HAP-1 (cell line): ENCODE data around the gene CCDC33.

Experiments
- DNase-seq, 2 experiments: peaks; one replicate each; pipeline ENCODE4 v3.0.0-alpha.2; 2016 to 2020; ENCODE audit warnings: low spot score in 2 of 2
- H3K27me3 ChIP-seq: fragments of 250-450 bp; sonication (Bioruptor Pico); 2 replicates; pipeline ENCODE4 v1.5.1; 2020; ENCODE audit warnings: low read depth, mild to moderate bottlenecking, moderate library complexity
- H3K36me3 ChIP-seq: fragments of 250-450 bp; sonication (Bioruptor Pico); replicated peaks from 2 replicates; pipeline ENCODE4 v1.5.1; 2020; ENCODE audit warnings: mild to moderate bottlenecking
- H3K4me1 ChIP-seq: fragments of 250-450 bp; sonication (Bioruptor Pico); 2 replicates; pipeline ENCODE4 v1.5.1; 2020; ENCODE audit warnings: mild to moderate bottlenecking
- H3K4me3 ChIP-seq: fragments of 250-450 bp; sonication (Bioruptor Pico); 2 replicates; pipeline ENCODE4 v1.5.1; 2020; ENCODE audit warnings: mild to moderate bottlenecking, moderate library complexity
- H3K9me3 ChIP-seq: fragments of 250-450 bp; sonication (Bioruptor Pico); 2 replicates; pipeline ENCODE4 v1.5.1; 2020; ENCODE audit warnings: mild to moderate bottlenecking, moderate library complexity
- in situ Hi-C: fragments of 300-500 bp; cut with MboI; formaldehyde crosslinking; loops from 3 replicates; pipeline ENCODE4 v1.14.3; 2020; ENCODE audit warnings: low sequenced_read_pairs, inconsistent platforms, mixed read lengths

CCDC33 gene

DNA sequence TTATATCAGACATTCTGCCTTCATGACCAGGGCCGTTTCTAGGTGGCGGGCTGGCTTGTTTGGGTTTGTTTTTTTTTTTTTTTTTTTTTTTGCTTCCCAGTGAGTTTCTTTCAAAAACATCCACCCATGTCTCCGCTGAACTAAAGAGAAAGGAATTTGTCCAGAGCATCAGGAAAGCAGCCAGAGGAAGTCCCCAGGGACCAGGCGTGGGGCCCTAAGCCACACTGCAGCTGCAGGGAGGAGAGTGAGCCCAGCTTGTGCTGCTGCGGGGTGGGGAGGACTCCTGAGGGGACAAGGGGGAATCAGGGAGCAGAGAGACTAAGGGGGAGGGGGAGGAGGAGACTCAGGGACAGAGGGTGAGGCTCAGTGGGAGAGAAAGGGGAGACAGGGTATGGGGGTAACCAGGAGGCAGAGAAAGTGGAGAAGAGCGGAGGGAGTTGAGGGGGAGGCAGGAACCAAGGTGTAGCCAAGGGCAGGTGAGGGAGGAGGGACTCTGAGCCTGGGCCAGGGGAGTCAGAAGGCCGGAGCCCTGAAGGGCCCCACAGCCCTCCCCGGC lies 81.8 kb downstream of the CCDC33 start:
- Histone ChIP-seq H3K27me3 (no peaks in the 10 kb centered on the region), H3K4me1 (peaks cover 23% of the 10 kb centered on the region), H3K9me3 (no peaks in the 10 kb centered on the region), H3K36me3 (no peaks in the 10 kb centered on the region), H3K4me3 (no peak overlapping the region)
- peak; percentile 84 to 93 for DNase-seq
- in situ Hi-C loops, result no loop called here

DNA sequence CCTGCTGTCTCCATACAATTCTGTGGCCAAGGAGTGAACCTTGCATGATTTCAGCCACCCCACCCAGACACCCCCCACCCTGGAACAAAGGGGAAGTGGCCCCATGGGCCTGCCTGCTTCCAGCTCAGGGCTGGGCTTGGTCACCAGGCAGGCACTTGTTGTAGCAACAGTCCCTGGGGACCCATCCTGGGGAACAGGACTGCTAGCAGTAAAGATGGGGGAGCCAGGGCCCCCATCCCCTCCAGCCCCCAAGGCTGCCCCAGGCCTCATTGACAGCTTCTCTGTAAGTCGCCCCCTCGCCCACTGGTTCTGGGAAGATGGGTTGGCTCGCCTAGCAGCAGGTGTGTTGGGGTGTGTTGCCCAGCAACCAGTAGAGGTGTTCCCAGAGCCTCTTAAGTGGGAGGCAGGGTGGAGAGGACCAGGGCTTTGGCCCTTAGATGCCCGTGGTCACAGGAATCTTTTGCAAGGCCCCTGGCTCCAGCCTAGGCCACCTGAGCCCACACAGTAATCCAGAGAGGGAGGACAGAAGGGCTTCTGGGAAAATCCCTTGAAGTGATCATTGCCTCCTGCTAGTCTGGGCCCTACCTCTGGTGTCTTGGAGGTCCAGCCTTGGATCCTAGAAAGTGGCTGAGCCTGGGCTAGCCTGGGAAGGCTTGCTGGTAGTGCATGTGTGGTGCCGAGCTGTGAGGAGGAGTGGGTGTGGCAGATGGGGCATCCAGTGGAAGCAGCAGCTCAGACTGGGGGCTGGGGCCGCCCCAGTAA lies 82.4 kb downstream of the CCDC33 start:
- peak in 1 of 2 experiments; percentile 61 for DNase-seq
- H3K36me3 ChIP-seq, result no peaks in the 10 kb centered on the region
- peaks cover 23% of the 10 kb centered on the region for H3K4me1 ChIP-seq
- in situ Hi-C loops, result no loop called here
- H3K4me3 ChIP-seq, result no peak overlapping the region
- no peaks in the 10 kb centered on the region for H3K27me3 ChIP-seq
- H3K9me3 ChIP-seq, result no peaks in the 10 kb centered on the region

DNA sequence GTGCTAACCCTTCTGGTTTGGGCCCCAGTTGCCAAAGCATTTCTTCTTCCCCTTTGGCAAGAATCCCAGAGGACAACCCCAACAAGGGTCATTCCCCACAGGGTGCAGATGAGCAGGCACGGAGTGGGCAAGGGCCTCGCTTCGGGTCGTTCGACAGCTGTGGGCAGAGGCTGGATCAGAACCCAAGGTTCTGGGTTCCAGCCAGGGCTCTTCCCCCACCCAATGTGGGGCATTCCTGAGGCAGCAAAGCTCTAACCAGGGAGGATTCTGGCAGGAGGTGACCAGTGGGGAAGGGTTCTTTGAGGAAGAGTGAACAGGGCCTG lies 83.0 kb downstream of the CCDC33 start:
- DNase-seq, result no peak
- H3K36me3 ChIP-seq, result no peaks in the 10 kb centered on the region
- in situ Hi-C loops, result no loop called here
- no peaks in the 10 kb centered on the region for H3K27me3 ChIP-seq
- H3K4me3 ChIP-seq, result no peak overlapping the region
- H3K9me3 ChIP-seq, result no peaks in the 10 kb centered on the region
- H3K4me1 ChIP-seq, result peaks cover 23% of the 10 kb centered on the region

DNA sequence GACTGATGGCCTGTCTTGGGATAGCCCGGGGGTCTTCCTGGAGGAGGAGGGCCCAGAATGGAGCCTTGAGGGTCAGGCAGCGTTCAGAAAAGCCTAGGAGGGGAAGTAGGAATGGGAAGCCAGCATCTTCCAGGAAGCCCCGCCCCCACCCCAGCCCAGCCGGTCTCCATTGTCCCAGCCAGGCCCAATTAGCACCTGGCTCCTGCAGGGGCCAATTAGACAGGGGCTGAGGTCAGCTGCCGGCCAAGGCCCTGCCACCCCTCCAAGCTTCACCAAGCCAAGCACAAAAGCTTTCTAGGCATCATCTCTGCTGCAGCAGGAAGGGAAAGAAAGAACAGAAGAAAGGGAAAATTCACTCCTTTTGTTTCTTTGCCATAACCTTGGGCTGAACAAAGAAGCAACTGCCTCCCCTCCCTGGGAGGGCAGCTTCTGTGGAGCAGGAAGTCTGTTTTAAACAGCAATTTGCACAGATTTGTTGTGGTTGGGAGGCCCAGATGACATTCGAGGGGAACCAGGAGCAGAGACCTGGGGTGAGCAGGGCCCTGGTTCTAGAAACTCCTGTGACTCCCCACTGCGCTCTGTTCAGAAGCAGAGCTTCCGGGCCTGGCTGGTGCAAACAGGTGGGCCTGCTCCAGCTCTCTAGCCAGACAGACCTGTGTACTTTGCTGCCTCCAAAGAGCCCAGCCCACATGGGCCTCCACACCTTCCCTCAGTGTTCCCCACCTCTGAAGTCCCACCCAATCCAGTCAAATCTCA lies 83.6 kb downstream of the CCDC33 start:
- in situ Hi-C loops, result loop anchor here (10.0 kb wide), 3 partner anchors 355 to 1645 kb away; no protein-coding TSS in a partner anchor
- Histone ChIP-seq H3K27me3 (no peaks in the 10 kb centered on the region), H3K4me3 (no peak overlapping the region), H3K9me3 (no peaks in the 10 kb centered on the region), H3K4me1 (peaks cover 23% of the 10 kb centered on the region), H3K36me3 (no peaks in the 10 kb centered on the region)
- DNase-seq, result peak; percentile 80 to 84

GRCh38 chr15:74320352-74321247 lies 84.5 kb downstream of the CCDC33 start:
- H3K4me1 ChIP-seq, result peaks cover 23% of the 10 kb centered on the region
- H3K4me3 ChIP-seq, result no peak overlapping the region
- no peaks in the 10 kb centered on the region for H3K27me3 ChIP-seq
- DNase-seq, result peak; percentile 60 to 93
- no peaks in the 10 kb centered on the region for H3K36me3 ChIP-seq
- H3K9me3 ChIP-seq, result no peaks in the 10 kb centered on the region
- in situ Hi-C loops, result loop anchor here (10.0 kb wide), 3 partner anchors 356 to 1646 kb away; no protein-coding TSS in a partner anchor

DNA sequence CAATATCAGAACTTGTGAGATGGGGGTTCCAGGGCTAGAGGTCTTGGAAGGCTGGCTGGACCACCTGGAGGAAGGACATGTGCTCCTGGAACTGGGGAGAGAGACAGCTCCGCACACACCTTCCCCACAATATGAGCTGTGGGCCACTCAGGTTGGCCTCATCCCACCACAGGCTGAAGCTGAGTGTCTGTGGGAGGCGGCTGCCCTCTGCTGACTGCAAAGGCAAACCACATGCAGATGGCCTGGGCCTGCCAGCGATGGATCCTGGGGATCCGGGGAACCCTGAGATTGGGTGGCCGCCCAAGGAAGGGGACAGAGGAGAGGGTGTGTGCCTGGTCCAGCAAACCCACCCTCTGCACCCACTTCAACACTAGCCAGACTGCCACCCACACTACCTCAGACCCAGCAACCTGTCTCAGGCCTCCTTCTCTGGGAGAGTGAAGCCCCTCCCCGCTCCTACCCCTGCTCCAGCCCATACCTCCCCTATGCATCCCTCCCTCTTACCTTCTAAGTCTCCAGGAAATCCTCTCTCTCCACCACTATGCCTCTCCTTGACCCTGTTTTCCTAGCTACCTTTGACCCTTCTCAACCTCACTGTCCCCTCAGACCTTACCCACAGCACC lies 86.5 kb downstream of the CCDC33 start:
- in situ Hi-C loops, result loop anchor here (10.0 kb wide), 3 partner anchors 358 to 1648 kb away; no protein-coding TSS in a partner anchor
- H3K27me3 ChIP-seq, result no peaks in the 10 kb centered on the region
- peak; percentile 82 to 91 for DNase-seq
- H3K4me1 ChIP-seq, result peaks cover 18% of the 10 kb centered on the region
- no peaks in the 10 kb centered on the region for H3K36me3 ChIP-seq
- H3K9me3 ChIP-seq, result no peaks in the 10 kb centered on the region
- H3K4me3 ChIP-seq, result no peak overlapping the region

DNA sequence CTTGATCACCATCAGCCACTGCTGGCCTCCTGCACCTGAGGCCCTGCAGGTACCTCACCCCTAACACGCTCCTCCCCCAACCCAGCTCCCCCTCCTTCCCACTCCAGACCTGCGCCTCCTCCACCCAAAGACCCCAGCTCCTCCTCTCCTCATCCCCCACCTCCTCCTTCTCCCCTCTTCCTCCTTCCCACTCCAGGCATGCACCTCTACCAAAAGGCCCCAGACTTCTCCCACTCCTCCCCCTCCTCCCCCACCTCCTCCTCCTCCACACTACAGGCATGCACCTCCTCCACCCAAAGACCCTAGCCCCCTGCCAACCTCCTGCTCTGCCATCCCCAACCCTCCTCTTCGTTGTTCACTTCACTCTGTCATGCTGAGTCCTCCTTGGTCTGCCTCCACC lies 88.6 kb downstream of the CCDC33 start:
- Histone ChIP-seq H3K9me3 (no peaks in the 10 kb centered on the region), H3K27me3 (no peaks in the 10 kb centered on the region), H3K4me3 (no peak overlapping the region), H3K4me1 (peaks cover 8% of the 10 kb centered on the region), H3K36me3 (no peaks in the 10 kb centered on the region)
- DNase-seq, result no peak
- in situ Hi-C loops, result loop anchor here (5.0 to 25.0 kb wide), 5 partner anchors 267 to 1650 kb away; no protein-coding TSS in a partner anchor

- H3K4me3 ChIP-seq, result no peak overlapping the region
- no peaks in the 10 kb centered on the region for H3K9me3 ChIP-seq
- H3K27me3 ChIP-seq, result no peaks in the 10 kb centered on the region
- in situ Hi-C loops, result loop anchor here (5.0 to 25.0 kb wide), 5 partner anchors 269 to 1652 kb away; no protein-coding TSS in a partner anchor
- H3K36me3 ChIP-seq, result no peaks in the 10 kb centered on the region
- DNase-seq, result no peak
- no peaks in the 10 kb centered on the region for H3K4me1 ChIP-seq
Observed at GRCh38 chr15:74326746-74327145, 90.6 kb downstream of the CCDC33 start.

GRCh38 chr15:74327756-74328155 lies 91.6 kb downstream of the CCDC33 start:
- no peaks in the 10 kb centered on the region for H3K27me3 ChIP-seq

DNA sequence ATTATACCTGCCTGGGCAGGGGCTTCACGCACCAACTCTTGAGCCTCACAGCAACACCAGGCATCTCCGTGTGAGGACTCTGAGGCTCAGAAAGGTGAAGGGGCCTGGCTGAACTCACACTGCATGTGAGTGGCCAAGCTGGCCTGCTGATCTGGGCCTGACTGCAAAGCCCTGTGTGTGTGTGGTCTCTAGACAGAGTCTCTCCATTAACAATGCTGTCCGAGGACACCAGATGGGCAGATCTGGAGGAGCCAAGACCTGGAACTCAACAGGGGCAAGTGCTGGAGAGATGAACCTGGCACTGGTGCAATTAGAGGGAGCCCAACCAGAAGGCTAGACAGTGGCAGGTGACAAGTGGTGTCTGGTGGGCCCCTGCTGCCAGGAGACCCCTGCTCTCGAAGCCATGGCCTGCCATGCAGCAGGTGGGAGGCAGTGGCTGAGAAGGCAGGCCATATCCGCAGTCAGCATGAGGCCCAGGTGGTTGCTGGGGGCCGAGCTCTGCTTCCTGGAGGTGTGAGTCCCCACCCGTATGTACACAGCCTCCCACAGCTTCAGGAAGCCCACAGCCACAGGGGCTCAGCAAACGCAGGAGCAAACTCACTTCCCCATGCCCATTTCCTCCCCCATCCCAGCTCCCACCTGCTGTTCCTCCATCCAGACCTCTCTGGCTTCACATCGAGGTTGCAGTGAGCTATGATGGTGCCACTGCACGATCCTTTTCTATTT lies 92.4 kb downstream of the CCDC33 start:
- DNase-seq, result no peak
- Histone ChIP-seq H3K27me3 (no peaks in the 10 kb centered on the region), H3K36me3 (no peaks in the 10 kb centered on the region), H3K9me3 (no peaks in the 10 kb centered on the region), H3K4me1 (no peaks in the 10 kb centered on the region), H3K4me3 (no peak overlapping the region)
- in situ Hi-C loops, result loop anchor here (5.0 to 25.0 kb wide), 5 partner anchors 271 to 1654 kb away; no protein-coding TSS in a partner anchor

More at GRCh38 chr15:74327756-74328155, 91.6 kb downstream of the CCDC33 start:
- in situ Hi-C loops, result loop anchor here (5.0 to 25.0 kb wide), 5 partner anchors 270 to 1653 kb away; no protein-coding TSS in a partner anchor
- no peaks in the 10 kb centered on the region for H3K4me1 ChIP-seq
- no peaks in the 10 kb centered on the region for H3K9me3 ChIP-seq
- DNase-seq, result no peak
- no peaks in the 10 kb centered on the region for H3K36me3 ChIP-seq
- H3K4me3 ChIP-seq, result no peak overlapping the region

DNA sequence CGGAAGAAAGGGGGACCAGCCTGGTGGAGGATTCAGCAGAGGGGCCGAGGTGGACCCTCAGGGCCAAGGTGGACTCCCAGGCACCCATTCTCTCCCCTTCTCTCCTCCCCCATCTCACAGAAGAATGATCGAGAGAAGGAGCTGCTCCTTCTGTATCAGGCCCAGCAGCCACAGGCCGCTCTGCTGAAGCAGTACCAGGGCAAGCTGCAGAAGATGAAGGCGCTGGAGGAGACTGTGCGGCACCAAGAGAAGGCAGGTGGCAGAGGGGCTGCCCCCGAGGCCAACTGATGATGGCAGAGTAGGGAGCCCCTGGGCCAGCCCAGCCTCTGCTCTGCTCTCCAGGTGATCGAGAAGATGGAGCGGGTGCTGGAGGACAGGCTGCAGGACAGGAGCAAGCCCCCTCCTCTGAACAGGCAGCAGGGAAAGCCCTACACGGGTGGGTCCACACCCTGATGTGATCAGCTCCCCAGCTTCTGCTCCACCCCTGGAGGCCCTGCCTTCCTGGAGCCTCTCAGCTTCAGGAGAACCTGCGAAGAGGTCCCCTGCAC lies 94.8 kb downstream of the CCDC33 start:
- DNase-seq, result no peak
- Histone ChIP-seq H3K9me3 (no peaks in the 10 kb centered on the region), H3K4me1 (no peaks in the 10 kb centered on the region), H3K4me3 (no peak overlapping the region), H3K36me3 (no peaks in the 10 kb centered on the region), H3K27me3 (no peaks in the 10 kb centered on the region)
- in situ Hi-C loops, result loop anchor here (25.0 kb wide), 1 partner anchor 1069 kb away; no protein-coding TSS in a partner anchor

DNA sequence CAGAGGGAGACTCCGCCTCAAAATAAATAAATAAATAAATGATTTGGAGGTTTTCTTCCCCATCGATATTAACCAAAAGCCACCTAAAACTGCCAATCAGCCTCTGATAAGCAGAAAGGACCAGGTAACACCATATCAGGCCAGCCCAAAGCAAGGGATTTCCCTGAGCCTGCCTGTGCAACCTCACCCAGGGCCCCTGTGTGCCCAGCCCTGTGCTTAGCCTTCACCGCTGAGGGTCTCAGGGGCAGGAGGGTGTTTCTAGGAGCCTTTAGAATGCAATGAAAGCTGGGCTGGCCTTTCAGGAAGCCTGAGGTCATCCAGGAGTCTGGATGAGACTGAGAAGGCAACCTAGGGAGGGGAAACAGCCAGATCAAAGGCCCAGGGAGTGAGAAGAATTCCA lies 95.9 kb downstream of the CCDC33 start:
- in situ Hi-C loops, result loop anchor here (25.0 kb wide), 1 partner anchor 1070 kb away; no protein-coding TSS in a partner anchor
- H3K9me3 ChIP-seq, result no peaks in the 10 kb centered on the region

More for the DNA sequence above, 95.9 kb downstream of the CCDC33 start:
- H3K4me1 ChIP-seq, result no peaks in the 10 kb centered on the region
- H3K36me3 ChIP-seq, result no peaks in the 10 kb centered on the region
- H3K4me3 ChIP-seq, result no peak overlapping the region
- no peak for DNase-seq
- no peaks in the 10 kb centered on the region for H3K27me3 ChIP-seq
